ENCODE data around the gene GCHFR.

Gene GCHFR

GRCh38 chr15:40743921-40744814, 19.7 kb upstream of the GCHFR start:
- peaks cover 6% of the 10 kb centered on the region for H3K27me3 ChIP-seq (ENCODE audit: control insufficient read depth, insufficient read depth, low read length)
- H3K4me3 ChIP-seq (ENCODE audit: low read length), result no peak overlapping the region
- H3K4me1 ChIP-seq (ENCODE audit: control insufficient read depth, insufficient read depth, low read length), result no peaks in the 10 kb centered on the region
- H3K36me3 ChIP-seq (ENCODE audit: control insufficient read depth, insufficient read depth, low read length), result no peaks in the 10 kb centered on the region
- H3K9ac ChIP-seq (ENCODE audit: low read length), result no peak overlapping the region
- no peaks in the 10 kb centered on the region for H3K9me3 ChIP-seq (ENCODE audit: control insufficient read depth, low read length)

DNA sequence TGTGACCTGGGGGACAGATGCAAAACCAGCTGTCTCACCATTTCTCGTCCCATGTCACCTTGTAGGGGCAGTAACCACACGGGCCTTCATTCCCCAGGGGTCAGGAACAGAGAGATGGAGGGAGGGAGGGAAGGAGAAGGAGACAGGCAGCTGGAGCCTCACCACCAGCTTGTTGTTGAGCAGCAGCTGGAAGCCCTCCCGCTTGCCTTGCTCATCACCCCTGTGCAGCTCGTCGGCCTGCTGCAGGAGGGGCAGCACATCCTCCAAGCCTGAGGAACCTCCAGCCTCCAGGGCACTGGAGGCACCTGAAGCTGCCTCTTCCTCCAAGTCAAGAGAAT, 19.1 kb upstream of the GCHFR start:
- no peaks in the 10 kb centered on the region for H3K36me3 ChIP-seq (ENCODE audit: control insufficient read depth, insufficient read depth, low read length)
- no peak overlapping the region for H3K4me3 ChIP-seq (ENCODE audit: low read length)
- peaks cover 6% of the 10 kb centered on the region for H3K27me3 ChIP-seq (ENCODE audit: control insufficient read depth, insufficient read depth, low read length)
- no peak overlapping the region for H3K9ac ChIP-seq (ENCODE audit: low read length)
- H3K4me1 ChIP-seq (ENCODE audit: control insufficient read depth, insufficient read depth, low read length), result no peaks in the 10 kb centered on the region
- no peaks in the 10 kb centered on the region for H3K9me3 ChIP-seq (ENCODE audit: control insufficient read depth, low read length)

DNA sequence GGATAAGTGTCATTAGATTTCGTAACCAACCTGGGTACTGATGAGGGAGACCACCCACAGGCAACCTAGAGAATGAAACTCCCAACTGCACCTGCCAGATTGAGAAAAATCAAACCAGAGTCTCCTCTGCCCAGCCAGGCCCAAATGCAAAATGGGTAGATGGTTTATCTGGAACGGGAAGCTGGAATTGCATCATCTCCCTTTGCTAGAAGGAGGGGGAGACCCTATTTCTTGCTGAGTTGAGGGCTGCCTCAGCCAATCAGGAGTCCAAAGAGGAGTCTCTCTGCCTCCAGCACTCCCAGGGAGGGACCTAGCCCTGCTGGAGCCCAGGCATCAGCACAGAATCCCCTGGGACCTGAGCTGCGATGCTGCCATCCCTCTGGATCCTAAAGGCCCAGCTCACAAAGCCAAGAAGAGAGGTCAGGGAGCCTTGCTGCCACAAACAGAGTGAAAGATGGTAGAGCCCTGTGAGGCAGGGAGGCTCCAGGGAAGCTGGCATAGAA, 16.9 kb upstream of the GCHFR start:
- Histone ChIP-seq H3K9ac (ENCODE audit: low read length) (no peak overlapping the region), H3K36me3 (ENCODE audit: control insufficient read depth, insufficient read depth, low read length) (no peaks in the 10 kb centered on the region), H3K4me3 (ENCODE audit: low read length) (no peak overlapping the region), H3K27me3 (ENCODE audit: control insufficient read depth, insufficient read depth, low read length) (peaks cover 6% of the 10 kb centered on the region), H3K9me3 (ENCODE audit: control insufficient read depth, low read length) (no peaks in the 10 kb centered on the region), H3K4me1 (ENCODE audit: control insufficient read depth, insufficient read depth, low read length) (peaks cover 10% of the 10 kb centered on the region)

- Histone ChIP-seq H3K36me3 (ENCODE audit: control insufficient read depth, insufficient read depth, low read length) (no peaks in the 10 kb centered on the region), H3K9ac (ENCODE audit: low read length) (no peak overlapping the region), H3K4me3 (ENCODE audit: low read length) (no peak overlapping the region), H3K4me1 (ENCODE audit: control insufficient read depth, insufficient read depth, low read length) (peaks cover 10% of the 10 kb centered on the region), H3K27me3 (ENCODE audit: control insufficient read depth, insufficient read depth, low read length) (peaks cover 6% of the 10 kb centered on the region), H3K9me3 (ENCODE audit: control insufficient read depth, low read length) (no peaks in the 10 kb centered on the region)
Measured at GRCh38 chr15:40747685-40748631, 15.9 kb upstream of the GCHFR start.

DNA sequence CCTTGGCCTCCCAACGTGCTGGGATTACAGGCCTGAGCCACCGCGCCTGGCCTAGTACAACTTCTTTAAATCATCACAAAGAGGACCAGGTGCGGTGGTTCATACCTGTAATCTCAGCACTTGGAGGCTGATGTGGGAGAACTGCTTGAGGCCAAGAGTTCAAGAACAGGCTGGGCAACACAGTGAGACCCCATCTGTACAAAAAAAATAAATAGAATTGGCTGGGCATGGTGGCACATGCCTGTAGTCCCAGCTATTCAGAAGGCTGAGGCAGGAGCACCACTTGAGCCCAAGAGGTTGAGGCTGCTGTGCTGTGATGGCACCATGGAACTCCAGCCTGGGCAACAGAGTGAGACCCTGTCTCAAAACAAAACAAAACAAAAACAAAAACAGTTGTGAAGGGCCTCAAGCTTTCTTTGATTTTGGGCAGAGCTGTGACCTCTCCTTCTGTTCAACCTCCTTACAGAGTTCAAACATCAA, 14.7 kb upstream of the GCHFR start:
- H3K9ac ChIP-seq (ENCODE audit: low read length), result no peak overlapping the region
- H3K36me3 ChIP-seq (ENCODE audit: control insufficient read depth, insufficient read depth, low read length), result no peaks in the 10 kb centered on the region
- H3K4me1 ChIP-seq (ENCODE audit: control insufficient read depth, insufficient read depth, low read length), result peaks cover 10% of the 10 kb centered on the region
- peaks cover 6% of the 10 kb centered on the region for H3K27me3 ChIP-seq (ENCODE audit: control insufficient read depth, insufficient read depth, low read length)
- H3K9me3 ChIP-seq (ENCODE audit: control insufficient read depth, low read length), result no peaks in the 10 kb centered on the region
- no peak overlapping the region for H3K4me3 ChIP-seq (ENCODE audit: low read length)

- Histone ChIP-seq H3K36me3 (ENCODE audit: control insufficient read depth, insufficient read depth, low read length) (no peaks in the 10 kb centered on the region), H3K9ac (ENCODE audit: low read length) (no peak overlapping the region), H3K4me3 (ENCODE audit: low read length) (no peak overlapping the region), H3K9me3 (ENCODE audit: control insufficient read depth, low read length) (no peaks in the 10 kb centered on the region), H3K27me3 (ENCODE audit: control insufficient read depth, insufficient read depth, low read length) (peaks cover 6% of the 10 kb centered on the region), H3K4me1 (ENCODE audit: control insufficient read depth, insufficient read depth, low read length) (peaks cover 10% of the 10 kb centered on the region)
Measured at GRCh38 chr15:40750885-40751284, 13.0 kb upstream of the GCHFR start.

- H3K4me3 ChIP-seq (ENCODE audit: low read length), result no peak overlapping the region
- H3K36me3 ChIP-seq (ENCODE audit: control insufficient read depth, insufficient read depth, low read length), result no peaks in the 10 kb centered on the region
- H3K9me3 ChIP-seq (ENCODE audit: control insufficient read depth, low read length), result no peaks in the 10 kb centered on the region
- no peak overlapping the region for H3K9ac ChIP-seq (ENCODE audit: low read length)
- peaks cover 10% of the 10 kb centered on the region for H3K4me1 ChIP-seq (ENCODE audit: control insufficient read depth, insufficient read depth, low read length)
- H3K27me3 ChIP-seq (ENCODE audit: control insufficient read depth, insufficient read depth, low read length), result peaks cover 6% of the 10 kb centered on the region
Measured at GRCh38 chr15:40751745-40752144, 12.1 kb upstream of the GCHFR start.

DNA sequence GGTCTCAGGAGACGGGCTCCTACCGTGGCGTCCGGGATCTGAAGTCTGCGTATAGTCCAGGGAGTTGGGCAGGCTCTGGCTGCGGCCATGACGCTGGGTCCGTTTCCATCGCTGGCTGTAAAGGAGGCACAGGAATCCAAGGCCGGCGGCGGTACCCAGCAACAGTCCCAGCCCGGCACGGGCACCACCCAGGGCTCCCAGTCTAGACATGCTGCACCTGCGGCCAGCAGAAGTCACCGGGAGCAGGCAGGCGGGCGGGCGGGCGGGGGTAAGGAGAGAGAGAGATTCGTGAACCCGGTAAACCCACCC, 9.3 kb upstream of the GCHFR start:
- peak overlapping the region; percentile 82 for H3K4me3 ChIP-seq (ENCODE audit: low read length)
- no peaks in the 10 kb centered on the region for H3K27me3 ChIP-seq (ENCODE audit: control insufficient read depth, insufficient read depth, low read length)
- peaks cover 10% of the 10 kb centered on the region for H3K4me1 ChIP-seq (ENCODE audit: control insufficient read depth, insufficient read depth, low read length)
- no peaks in the 10 kb centered on the region for H3K36me3 ChIP-seq (ENCODE audit: control insufficient read depth, insufficient read depth, low read length)
- H3K9ac ChIP-seq (ENCODE audit: low read length), result peak overlapping the region; percentile 92
- no peaks in the 10 kb centered on the region for H3K9me3 ChIP-seq (ENCODE audit: control insufficient read depth, low read length)

GRCh38 chr15:40754883-40755811, 8.7 kb upstream of the GCHFR start, which contains the start of gene RMDN3:
TSS of gene RMDN3 (minus strand) at chr15:40755254. CDS start at chr15:40754783, 471 bp downstream.
- Histone ChIP-seq H3K4me1 (ENCODE audit: control insufficient read depth, insufficient read depth, low read length) (peaks cover 10% of the 10 kb centered on the region), H3K36me3 (ENCODE audit: control insufficient read depth, insufficient read depth, low read length) (no peaks in the 10 kb centered on the region), H3K9me3 (ENCODE audit: control insufficient read depth, low read length) (no peaks in the 10 kb centered on the region), H3K4me3 (ENCODE audit: low read length) (peak within 1 kb of the TSS; percentile 82), H3K9ac (ENCODE audit: low read length) (peak within 1 kb of the TSS; percentile 92), H3K27me3 (ENCODE audit: control insufficient read depth, insufficient read depth, low read length) (no peaks in the 10 kb centered on the region)

GRCh38 chr15:40755812-40756208, 8.1 kb upstream of the GCHFR start:
- peak overlapping the region; percentile 92 for H3K9ac ChIP-seq (ENCODE audit: low read length)
- peaks cover 6% of the 10 kb centered on the region for H3K4me1 ChIP-seq (ENCODE audit: control insufficient read depth, insufficient read depth, low read length)
- H3K36me3 ChIP-seq (ENCODE audit: control insufficient read depth, insufficient read depth, low read length), result no peaks in the 10 kb centered on the region
- H3K4me3 ChIP-seq (ENCODE audit: low read length), result no peak overlapping the region
- no peaks in the 10 kb centered on the region for H3K9me3 ChIP-seq (ENCODE audit: control insufficient read depth, low read length)
- H3K27me3 ChIP-seq (ENCODE audit: control insufficient read depth, insufficient read depth, low read length), result no peaks in the 10 kb centered on the region

- H3K9me3 ChIP-seq (ENCODE audit: control insufficient read depth, low read length), result no peaks in the 10 kb centered on the region
- H3K4me3 ChIP-seq (ENCODE audit: low read length), result no peak overlapping the region
- no peaks in the 10 kb centered on the region for H3K36me3 ChIP-seq (ENCODE audit: control insufficient read depth, insufficient read depth, low read length)
- H3K9ac ChIP-seq (ENCODE audit: low read length), result no peak overlapping the region
- no peaks in the 10 kb centered on the region for H3K4me1 ChIP-seq (ENCODE audit: control insufficient read depth, insufficient read depth, low read length)
- H3K27me3 ChIP-seq (ENCODE audit: control insufficient read depth, insufficient read depth, low read length), result no peaks in the 10 kb centered on the region
Measured at GRCh38 chr15:40756938-40757337, 6.9 kb upstream of the GCHFR start.
